Vagina (tissue), 2 donors: ENCODE measurements around the gene LIMK1. TPM values are rescaled to one million over a fixed set of nuclear protein-coding genes. Genes with fewer than 3 reads are reported as not detected.
A peak's percentile ranks its signal among the peaks of the same experiment; 100 is the strongest.

ENCODE experiments used
- DNase-seq, 2 donors: peaks; one replicate each; pipeline ENCODE4 v3.0.0-alpha.2; 2017; ENCODE audit errors: extremely low spot score in 2 of 2
- H3K27ac ChIP-seq: fragments of 200-600 bp; sonication (generic); one replicate; pipeline ENCODE4 v1.5.1; 2019
- H3K27me3 ChIP-seq: fragments of 200-600 bp; sonication (generic); one replicate; pipeline ENCODE4 v1.5.1; 2019
- H3K36me3 ChIP-seq, 2 donors: fragments of 200-600 bp; sonication (generic); one replicate each; pipeline ENCODE4 v1.5.1; 2017 to 2019
- H3K4me1 ChIP-seq: fragments of 200-600 bp; sonication (generic); one replicate; pipeline ENCODE4 v1.5.1; 2019
- H3K4me3 ChIP-seq, 2 donors: fragments of 200-600 bp; sonication (generic); 1 replicate in 1 of 2; 2 replicates in 1 of 2; pipeline ENCODE4 v1.5.1; 2016 to 2019
- H3K9me3 ChIP-seq: fragments of 200-600 bp; sonication (generic); one replicate; pipeline ENCODE4 v1.5.1; 2019
- CTCF ChIP-seq, 3 experiments: fragments of 450-650 bp in 2 of 3; fragments of 200-600 bp in 1 of 3; sonication (generic) in 1 of 3; IDR thresholded peaks; one replicate each; pipeline ENCODE4 v1.5.1; 2017 to 2019; ENCODE audit warnings: antibody characterized with exemption in 3 of 3, mild to moderate bottlenecking in 2 of 3, moderate library complexity in 2 of 3
- POLR2A ChIP-seq, 2 donors: fragments of 450-650 bp; IDR thresholded peaks; one replicate each; pipeline ENCODE4 v1.6.1; 2017; ENCODE audit warnings: antibody characterized with exemption in 2 of 2, mild to moderate bottlenecking in 2 of 2, moderate library complexity in 2 of 2
- POLR2AphosphoS5 ChIP-seq, 2 donors: sonication (generic); formaldehyde crosslinking; IDR thresholded peaks; one replicate each; pipeline ENCODE4 v1.9.0; 2017; ENCODE audit warnings: antibody characterized with exemption in 2 of 2, mild to moderate bottlenecking in 2 of 2, low read depth in 1 of 2; ENCODE audit not compliant: insufficient read depth in 1 of 2
- intact Hi-C: fragments of 100-400 bp; cut with DNase I; formaldehyde crosslinking; loops from one replicate; pipeline ENCODE4 v1.15.1; 2023
- total RNA-seq: library from RNA; depleted of rRNA; stranded (reverse); fragments of >200 nt; gene quantifications from one replicate; pipeline ENCODE4 v1.2.3, GENCODE V29; 2016

The LIMK1 gene
- total RNA-seq, 1 donor from 2014 or later: 28.2 TPM

GRCh38 chr7:74099031-74099430 lies 15.4 kb downstream of the LIMK1 start:
- DNase-seq: no peak
- Histone ChIP-seq H3K4me1 (peaks cover 40% of the 10 kb centered on the region), H3K36me3 (no peaks in the 10 kb centered on the region), H3K4me3 (no peak overlapping the region), H3K9me3 (no peaks in the 10 kb centered on the region), H3K27me3 (no peaks in the 10 kb centered on the region), H3K27ac (peak overlapping the region; percentile 88)
- TF ChIP-seq POLR2AphosphoS5 (IDR thresholded peaks at IDR 0.05; ENCODE audit: insufficient read depth in 1 of 2, low read depth in 1 of 2) (no peak), CTCF (IDR thresholded peaks at IDR 0.05) (no peak), POLR2A (IDR thresholded peaks at IDR 0.05) (no peak)
- intact Hi-C loops: no loop called here

- Histone ChIP-seq H3K27ac (peak overlapping the region; percentile 88), H3K27me3 (no peaks in the 10 kb centered on the region), H3K4me1 (peaks cover 26% of the 10 kb centered on the region), H3K4me3 (no peak overlapping the region), H3K36me3 (peaks cover 0 to 8% of the 10 kb centered on the region in 2 donors), H3K9me3 (no peaks in the 10 kb centered on the region)
- DNase-seq: no peak
- TF ChIP-seq POLR2AphosphoS5 (IDR thresholded peaks at IDR 0.05; ENCODE audit: insufficient read depth in 1 of 2, low read depth in 1 of 2) (peak in 1 of 2 donors; percentile 63), CTCF (IDR thresholded peaks at IDR 0.05) (no peak), POLR2A (IDR thresholded peaks at IDR 0.05) (no peak)
- intact Hi-C loops: no loop called here
Observed at GRCh38 chr7:74101061-74101681, 17.6 kb downstream of the LIMK1 start.

- Histone ChIP-seq H3K27ac (no peak overlapping the region), H3K4me1 (peaks cover 11% of the 10 kb centered on the region), H3K27me3 (no peaks in the 10 kb centered on the region), H3K4me3 (no peak overlapping the region), H3K9me3 (no peaks in the 10 kb centered on the region), H3K36me3 (peaks cover 0 to 24% of the 10 kb centered on the region in 2 donors)
- no peak for TF ChIP-seq POLR2A (IDR thresholded peaks at IDR 0.05)
- TF ChIP-seq CTCF (IDR thresholded peaks at IDR 0.05): no peak
- peak in 1 of 2 donors; percentile 70 for TF ChIP-seq POLR2AphosphoS5 (IDR thresholded peaks at IDR 0.05; ENCODE audit: insufficient read depth in 1 of 2, low read depth in 1 of 2)
- intact Hi-C loops: no loop called here
- no peak for DNase-seq
Observed at GRCh38 chr7:74103219-74103772, 19.7 kb downstream of the LIMK1 start.

GRCh38 chr7:74104702-74105101 lies 21.1 kb downstream of the LIMK1 start:
- Histone ChIP-seq H3K27ac (no peak overlapping the region), H3K4me3 (no peak overlapping the region), H3K9me3 (no peaks in the 10 kb centered on the region), H3K36me3 (peaks cover 0 to 38% of the 10 kb centered on the region in 2 donors), H3K4me1 (no peaks in the 10 kb centered on the region), H3K27me3 (no peaks in the 10 kb centered on the region)
- no peak for DNase-seq
- no peak for TF ChIP-seq POLR2A (IDR thresholded peaks at IDR 0.05)
- TF ChIP-seq CTCF (IDR thresholded peaks at IDR 0.05): no peak
- TF ChIP-seq POLR2AphosphoS5 (IDR thresholded peaks at IDR 0.05; ENCODE audit: insufficient read depth in 1 of 2, low read depth in 1 of 2): no peak
- intact Hi-C loops: no loop called here

- Histone ChIP-seq H3K27me3 (no peaks in the 10 kb centered on the region), H3K36me3 (peaks cover 0 to 48% of the 10 kb centered on the region in 2 donors), H3K9me3 (no peaks in the 10 kb centered on the region), H3K4me3 (no peak overlapping the region), H3K4me1 (no peaks in the 10 kb centered on the region), H3K27ac (no peak overlapping the region)
- DNase-seq: no peak
- TF ChIP-seq POLR2A (IDR thresholded peaks at IDR 0.05): no peak
- no peak for TF ChIP-seq POLR2AphosphoS5 (IDR thresholded peaks at IDR 0.05; ENCODE audit: insufficient read depth in 1 of 2, low read depth in 1 of 2)
- TF ChIP-seq CTCF (IDR thresholded peaks at IDR 0.05): no peak
- intact Hi-C loops: no loop called here
Observed at GRCh38 chr7:74105992-74106391, 22.4 kb downstream of the LIMK1 start.
